Endothelial cell of umbilical vein (primary cell): ENCODE results near the gene MORC1. TPM values are rescaled to one million over a fixed set of nuclear protein-coding genes. Genes with fewer than 3 reads are reported as not detected.

Experiments
- BruUV-seq: library from RNA; stranded (reverse); fragments of 400-500 nt; replicated peaks from 2 replicates; lab custom pipeline; 2021; lab: Mats Ljungman, UMichigan
- CTCF ChIA-PET: fragments of 300-600, 350-600 bp; sonication (Branson Sonifier 250); formaldehyde crosslinking; loops from one replicate; lab custom pipeline; 2021; ENCODE audit warnings: antibody characterized with exemption, inconsistent platforms; lab: Charles Lee
- POLR2A ChIA-PET: fragments of 300-600, 350-600 bp; sonication (Branson Sonifier 250); formaldehyde crosslinking; loops from one replicate; lab custom pipeline; 2021; ENCODE audit warnings: antibody characterized with exemption, inconsistent platforms; lab: Charles Lee
- DNase-seq: peaks from one replicate; pipeline ENCODE4 v3.0.0-alpha.2; 2011; ENCODE audit warnings: low read depth, low spot score
- FAIRE-seq: peaks from 2 replicates; lab custom pipeline; 2011; peaks lifted over from hg19 to GRCh38; lab: Jason Lieb, UNC
- H2AFZ ChIP-seq: 2 replicates; pipeline ENCODE4 v1.6.0; 2012; ENCODE audit warnings: low read depth, low read length, control low read depth, inconsistent platforms
- H3K27ac ChIP-seq: 2 replicates; pipeline ENCODE4 v1.5.1; 2011; ENCODE audit warnings: low read depth, mild to moderate bottlenecking, control low read depth, low read length, moderate library complexity; ENCODE audit not compliant: insufficient read depth
- H3K27me3 ChIP-seq, 2 experiments: 2 replicates each; pipeline versions ENCODE4 v1.6.0 to v1.6.1; 2011; ENCODE audit warnings: low read length in 2 of 2, mixed read lengths in 1 of 2; ENCODE audit not compliant: control insufficient read depth in 2 of 2, insufficient read depth in 2 of 2
- H3K36me3 ChIP-seq, 2 experiments: 2 replicates in 1 of 2; 3 replicates in 1 of 2; pipeline ENCODE4 v1.5.1; 2011; ENCODE audit warnings: low read length in 2 of 2, mild to moderate bottlenecking in 1 of 2, moderate library complexity in 1 of 2; ENCODE audit not compliant: control insufficient read depth in 2 of 2, insufficient read depth in 2 of 2; ENCODE audit errors: extremely low read depth in 1 of 2
- H3K4me1 ChIP-seq: 3 replicates; pipeline ENCODE4 v1.5.1; 2011; ENCODE audit warnings: mild to moderate bottlenecking, low read length; ENCODE audit not compliant: control insufficient read depth, insufficient read depth; ENCODE audit errors: extremely low read depth
- H3K4me2 ChIP-seq: 2 replicates; pipeline ENCODE4 v1.6.1; 2011; ENCODE audit warnings: low read length, control low read depth, mixed read lengths; ENCODE audit not compliant: insufficient read depth
- H3K4me3 ChIP-seq, 3 experiments: fragments of 200-600 bp in 1 of 3; sonication (generic), shearing (Covaris generic) in 1 of 3; replicated peaks in 1 of 3; 2 replicates each; pipeline ENCODE4 v1.5.1; 2011 to 2016; ENCODE audit warnings: control low read depth in 3 of 3, low read length in 3 of 3, mild to moderate bottlenecking in 2 of 3, inconsistent platforms in 1 of 3, low read depth in 1 of 3, moderate library complexity in 1 of 3; ENCODE audit not compliant: insufficient read depth in 1 of 3
- H3K79me2 ChIP-seq: 2 replicates; pipeline ENCODE4 v1.6.0; 2012; ENCODE audit warnings: low read length, inconsistent platforms; ENCODE audit not compliant: control insufficient read depth, insufficient read depth
- H3K9ac ChIP-seq: replicated peaks from 2 replicates; pipeline ENCODE3; 2011; ENCODE audit warnings: low read length, control low read depth; ENCODE audit not compliant: insufficient read depth; ENCODE audit errors: extremely low read depth
- H3K9me1 ChIP-seq: replicated peaks from 3 replicates; pipeline ENCODE4 v1.6.0; 2011; ENCODE audit warnings: mild to moderate bottlenecking, low read length; ENCODE audit not compliant: control insufficient read depth, insufficient read depth; ENCODE audit errors: extremely low read depth
- H3K9me3 ChIP-seq: replicated peaks from 2 replicates; pipeline ENCODE4 v1.5.1; 2012; ENCODE audit warnings: low read length, inconsistent platforms; ENCODE audit not compliant: control insufficient read depth, insufficient read depth
- H4K20me1 ChIP-seq: replicated peaks from 2 replicates; pipeline ENCODE3; 2011; ENCODE audit warnings: mild to moderate bottlenecking, low read length; ENCODE audit not compliant: control insufficient read depth, insufficient read depth; ENCODE audit errors: extremely low read depth
- EZH2 ChIP-seq: IDR thresholded peaks from 2 replicates; pipeline ENCODE4 v1.6.1; 2012; ENCODE audit warnings: borderline replicate concordance, low read depth, mild to moderate bottlenecking, moderate library complexity, low read length, inconsistent platforms; ENCODE audit not compliant: severe bottlenecking
- FOS ChIP-seq: IDR thresholded peaks from 2 replicates; pipeline ENCODE4 v1.6.1; 2011; ENCODE audit warnings: mild to moderate bottlenecking, low read length, moderate library complexity, borderline replicate concordance; ENCODE audit not compliant: insufficient read depth
- GATA2 ChIP-seq: IDR thresholded peaks from 2 replicates; pipeline ENCODE4 v1.7.0; 2011; ENCODE audit warnings: low read depth, mild to moderate bottlenecking, moderate library complexity, mixed read lengths, low read length; ENCODE audit not compliant: insufficient read length, insufficient read depth
- JUN ChIP-seq: IDR thresholded peaks from 2 replicates; pipeline ENCODE4 v1.6.1; 2011; ENCODE audit warnings: borderline replicate concordance, low read depth; ENCODE audit not compliant: insufficient read length, insufficient read depth
- MYC ChIP-seq: IDR thresholded peaks from one replicate; pipeline ENCODE4 v1.6.1; 2011; ENCODE audit warnings: mild to moderate bottlenecking, low read depth, low read length
- POLR2A ChIP-seq: IDR thresholded peaks from 2 replicates; pipeline ENCODE4 v1.6.1; 2012; ENCODE audit warnings: low read depth, mild to moderate bottlenecking, control low read depth, low read length
- POLR2AphosphoS5 ChIP-seq: IDR thresholded peaks from 2 replicates; pipeline ENCODE4 v1.6.1; 2012; ENCODE audit warnings: low read depth, mild to moderate bottlenecking, control low read depth, low read length, moderate library complexity; ENCODE audit not compliant: insufficient read depth
- dilution Hi-C: fragments of 300-500 bp; cut with MboI; formaldehyde crosslinking; loops from one replicate; pipeline ENCODE4 v1.15.0; 2019; ENCODE audit warnings: low sequenced_read_pairs; ENCODE audit not compliant: extremely low pct_ligation_motif_present
- intact Hi-C: fragments of 100-400 bp; cut with micrococcal nuclease; formaldehyde crosslinking; loops from one replicate; pipeline ENCODE4 v1.10.0; 2022
- polyA plus RNA-seq, 4 experiments: library from polyadenylated mRNA; depleted of rRNA in 3 of 4; stranded (reverse) in 3 of 4; unstranded in 1 of 4; fragments of >200 nt; gene quantifications; 2 replicates each; pipeline versions ENCODE4 v1.2.1 to v1.2.3, GENCODE V29; 2011 to 2012; ENCODE audit warnings: missing spikeins in 1 of 4
- total RNA-seq: library from RNA; stranded (reverse); gene quantifications from 2 replicates; pipeline ENCODE4 v1.2.3, GENCODE V29; 2021
- TF ChIP-seq, protein P1 (sequence below), 2 donors: IDR thresholded peaks; 1 replicate in 1 of 2; 2 replicates in 1 of 2; pipeline ENCODE4 v1.5.1; 2011; ENCODE audit warnings: low read length in 2 of 2, mild to moderate bottlenecking in 2 of 2, moderate library complexity in 2 of 2, control low read depth in 1 of 2, inconsistent platforms in 1 of 2, low read depth in 1 of 2; ENCODE audit not compliant: insufficient read depth in 1 of 2; ENCODE audit errors: extremely low read depth in 1 of 2
- TF ChIP-seq, protein P2 (sequence below): IDR thresholded peaks from 2 replicates; pipeline ENCODE4 v1.6.1; 2011; ENCODE audit not compliant: insufficient read depth, insufficient read length

Gene MORC1
- total and polyA plus RNA-seq, 2 donors (not counting 3 experiments of a cell fraction or from before 2014, with no cell fraction given), result not detected

DNA sequence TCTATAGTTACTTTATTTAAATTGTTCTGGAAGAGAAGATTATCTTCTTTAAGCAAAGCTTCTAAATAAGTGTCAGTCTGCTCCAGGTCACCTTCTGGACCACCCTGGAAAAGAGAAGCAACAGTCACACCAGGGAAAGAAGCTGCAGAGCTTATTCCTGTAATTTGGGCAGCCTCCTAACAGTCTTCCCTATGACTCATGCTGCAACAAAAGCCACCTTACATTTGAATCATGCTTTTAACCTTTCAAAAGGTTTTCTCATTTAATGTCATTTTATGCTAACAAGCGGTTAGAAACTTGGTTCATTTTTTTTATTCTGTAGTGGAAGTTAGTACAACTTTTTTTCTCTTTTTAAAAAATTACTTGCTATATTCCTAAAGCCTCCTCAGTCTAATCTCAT, 158.9 kb downstream of the MORC1 start:
- CTCF ChIA-PET, result no interaction called here
- BruUV-seq, result no TSS peak

More for the DNA sequence above, 158.9 kb downstream of the MORC1 start:
- dilution Hi-C loops, result no loop called here
- Histone ChIP-seq H3K9ac (no peak overlapping the region), H3K36me3 (no peaks in the 10 kb centered on the region), H3K27me3 (no peaks in the 10 kb centered on the region), H4K20me1 (no peaks in the 10 kb centered on the region), H3K9me1 (no peaks in the 10 kb centered on the region), H3K4me3 (no peak overlapping the region), H3K9me3 (no peaks in the 10 kb centered on the region), H3K79me2 (no peaks in the 10 kb centered on the region), H3K4me1 (no peaks in the 10 kb centered on the region), H3K4me2 (no peak overlapping the region), H2AFZ (no peak overlapping the region), H3K27ac (no peak overlapping the region)
- TF ChIP-seq POLR2A, result no peak
- TF ChIP-seq, protein P1, sequence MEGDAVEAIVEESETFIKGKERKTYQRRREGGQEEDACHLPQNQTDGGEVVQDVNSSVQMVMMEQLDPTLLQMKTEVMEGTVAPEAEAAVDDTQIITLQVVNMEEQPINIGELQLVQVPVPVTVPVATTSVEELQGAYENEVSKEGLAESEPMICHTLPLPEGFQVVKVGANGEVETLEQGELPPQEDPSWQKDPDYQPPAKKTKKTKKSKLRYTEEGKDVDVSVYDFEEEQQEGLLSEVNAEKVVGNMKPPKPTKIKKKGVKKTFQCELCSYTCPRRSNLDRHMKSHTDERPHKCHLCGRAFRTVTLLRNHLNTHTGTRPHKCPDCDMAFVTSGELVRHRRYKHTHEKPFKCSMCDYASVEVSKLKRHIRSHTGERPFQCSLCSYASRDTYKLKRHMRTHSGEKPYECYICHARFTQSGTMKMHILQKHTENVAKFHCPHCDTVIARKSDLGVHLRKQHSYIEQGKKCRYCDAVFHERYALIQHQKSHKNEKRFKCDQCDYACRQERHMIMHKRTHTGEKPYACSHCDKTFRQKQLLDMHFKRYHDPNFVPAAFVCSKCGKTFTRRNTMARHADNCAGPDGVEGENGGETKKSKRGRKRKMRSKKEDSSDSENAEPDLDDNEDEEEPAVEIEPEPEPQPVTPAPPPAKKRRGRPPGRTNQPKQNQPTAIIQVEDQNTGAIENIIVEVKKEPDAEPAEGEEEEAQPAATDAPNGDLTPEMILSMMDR (IDR thresholded peaks at IDR 0.05; ENCODE audit: extremely low read depth in 1 of 2, insufficient read depth in 1 of 2, low read depth in 1 of 2, low read length in 2 of 2), result no peak
- TF ChIP-seq GATA2, result no peak
- TF ChIP-seq POLR2AphosphoS5, result no peak
- TF ChIP-seq, protein P2, sequence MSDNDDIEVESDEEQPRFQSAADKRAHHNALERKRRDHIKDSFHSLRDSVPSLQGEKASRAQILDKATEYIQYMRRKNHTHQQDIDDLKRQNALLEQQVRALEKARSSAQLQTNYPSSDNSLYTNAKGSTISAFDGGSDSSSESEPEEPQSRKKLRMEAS, result no peak
- TF ChIP-seq FOS, result no peak
- TF ChIP-seq JUN, result no peak
- no peak for TF ChIP-seq MYC
- TF ChIP-seq EZH2, result no peak
- intact Hi-C loops, result no loop called here
- POLR2A ChIA-PET, result no interaction called here
- DNase-seq (no peak), FAIRE-seq (no peak)
